NCI-H187 (cell line): ENCODE measurements around the gene AGPAT3.

Experiments
- DNase-seq, 2 experiments: peaks; one replicate each; lab custom pipeline; 2025; lab: John Stamatoyannopoulos, UW

AGPAT3 gene

GRCh38 chr21:43923391-43923790 lies 58.4 kb downstream of the AGPAT3 start:
- DNase-seq, result no peak

GRCh38 chr21:43924421-43925095 lies 59.5 kb downstream of the AGPAT3 start:
- DNase-seq, result no peak

- no peak for DNase-seq
These were observed 60.1 kb downstream of the AGPAT3 start for GRCh38 chr21:43925096-43925481.

GRCh38 chr21:43925609-43926008 lies 60.6 kb downstream of the AGPAT3 start:
- no peak for DNase-seq

- DNase-seq, result no peak
These were observed 61.2 kb downstream of the AGPAT3 start for GRCh38 chr21:43926196-43926595.

- no peak for DNase-seq
These were observed 62.7 kb downstream of the AGPAT3 start for GRCh38 chr21:43927591-43928221.

GRCh38 chr21:43928222-43929125 lies 63.5 kb downstream of the AGPAT3 start:
- no peak for DNase-seq

GRCh38 chr21:43929217-43929971 lies 64.4 kb downstream of the AGPAT3 start:
- DNase-seq, result no peak

- DNase-seq, result no peak
These were observed 65.2 kb downstream of the AGPAT3 start for GRCh38 chr21:43930074-43930847.

GRCh38 chr21:43930848-43931375 lies 65.9 kb downstream of the AGPAT3 start:
- DNase-seq, result no peak

- DNase-seq, result no peak
These were observed 66.5 kb downstream of the AGPAT3 start for GRCh38 chr21:43931489-43931888.

- DNase-seq, result no peak
These were observed 67.0 kb downstream of the AGPAT3 start for GRCh38 chr21:43932005-43932404.

GRCh38 chr21:43933199-43933598 lies 68.2 kb downstream of the AGPAT3 start:
- no peak for DNase-seq

GRCh38 chr21:43933680-43934079 lies 68.7 kb downstream of the AGPAT3 start:
- DNase-seq, result no peak

GRCh38 chr21:43934116-43934515 lies 69.1 kb downstream of the AGPAT3 start:
- no peak for DNase-seq

GRCh38 chr21:43934716-43935705 lies 70.0 kb downstream of the AGPAT3 start:
- DNase-seq, result no peak

- no peak for DNase-seq
These were observed 70.7 kb downstream of the AGPAT3 start for GRCh38 chr21:43935711-43936110.

- no peak for DNase-seq
These were observed 71.4 kb downstream of the AGPAT3 start for GRCh38 chr21:43936247-43936967.
